GM10248 (cell line): ENCODE results near the gene GSC.
"Not testable (repeated sequence)": the region's sequence is repeated elsewhere in the genome, so short reads cannot be mapped to it uniquely, and the experiment has no call there.

ENCODE experiments used
- CTCF ChIA-PET: fragments of 300-600 bp; sonication (Branson Sonifier 250); formaldehyde crosslinking; extraction: SDS; loops from one replicate; lab custom pipeline; 2021; ENCODE audit warnings: antibody characterized with exemption; lab: Yijun Ruan, JAX
- POLR2A ChIA-PET: fragments of 350-650 bp; sonication (Branson Sonifier 250); formaldehyde crosslinking; extraction: SDS; loops from one replicate; lab custom pipeline; 2020; ENCODE audit warnings: antibody characterized with exemption; lab: Yijun Ruan, JAX
- DNase-seq: peaks from one replicate; pipeline ENCODE4 v3.0.0; 2012; ENCODE audit errors: extremely low spot score
- CTCF ChIP-seq: IDR thresholded peaks from 2 replicates; pipeline ENCODE4 v1.5.1; 2012; ENCODE audit warnings: mild to moderate bottlenecking, low read depth; ENCODE audit errors: extremely low read depth, missing control alignments, control extremely low read depth

Gene GSC

DNA sequence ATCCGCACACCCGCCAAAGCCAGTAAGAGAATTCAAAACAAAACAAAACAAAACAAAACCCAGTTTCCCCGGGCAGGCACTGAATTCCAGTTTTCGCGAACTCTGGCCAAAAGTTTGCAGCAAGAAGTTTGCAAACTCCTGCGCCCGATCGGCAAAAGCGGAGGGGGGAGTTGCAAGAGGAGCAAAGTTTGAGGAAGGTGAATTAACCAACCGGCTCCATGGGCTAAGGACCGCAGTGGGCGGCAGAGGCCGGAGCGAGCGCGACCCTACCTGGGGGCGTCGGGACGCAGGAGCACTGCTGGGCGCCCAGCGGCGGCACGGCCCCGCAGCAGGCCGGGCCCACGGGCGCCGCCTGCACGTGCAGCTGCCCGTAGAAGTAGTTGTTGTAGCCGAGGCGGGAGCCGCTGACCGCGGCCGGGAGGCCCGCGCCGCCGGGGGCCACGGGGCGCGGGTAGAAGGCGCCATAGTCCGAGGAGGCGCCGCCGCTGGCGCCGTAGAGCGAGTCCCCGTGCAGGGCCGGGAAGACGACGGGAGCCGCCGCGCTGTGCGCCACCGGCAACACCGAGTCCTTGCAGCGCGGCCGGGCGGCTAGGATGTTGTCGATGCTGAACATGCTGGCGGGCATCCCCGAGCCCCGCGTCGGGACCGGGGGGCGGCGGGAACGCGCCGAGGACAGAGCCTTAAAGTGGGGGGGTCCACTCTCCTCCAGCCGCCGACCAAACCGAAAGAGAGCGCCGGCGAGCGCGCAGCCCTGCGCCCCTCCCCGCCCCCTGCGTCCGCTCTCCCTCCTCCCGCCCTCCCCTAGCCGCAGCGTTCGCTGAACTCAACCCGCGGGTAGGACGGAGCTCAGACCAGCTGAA lies at the start of gene GSC:
GSC (minus strand) TSS at position 723 of the 860 bp plus-strand sequence; CDS start at position 625, 98 bp downstream.
- ChIA-PET CTCF (no interaction called here), POLR2A (no interaction called here)
- DNase-seq, result no peak
- no peak for TF ChIP-seq CTCF

DNA sequence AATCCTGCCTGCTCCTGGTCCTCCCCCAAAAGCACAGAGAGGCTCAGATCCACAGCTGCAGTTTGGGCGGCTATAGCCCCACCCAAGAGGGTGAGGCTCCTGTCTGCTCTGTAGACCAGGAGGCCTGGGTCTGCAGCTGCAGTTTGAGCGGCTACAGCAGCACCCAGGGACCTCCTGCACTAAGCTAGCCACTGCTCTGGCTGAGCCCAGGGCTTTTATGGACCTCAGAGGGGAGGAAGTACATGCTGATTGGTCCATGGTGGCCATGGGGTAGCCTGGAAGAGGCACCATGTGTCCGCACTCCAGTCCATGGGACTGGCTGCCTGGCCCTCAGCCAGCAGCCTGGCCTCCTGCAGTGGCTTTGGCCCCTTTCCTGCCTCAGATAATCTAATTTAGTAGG lies 49.6 kb upstream of the GSC start:
- ChIA-PET POLR2A (no interaction called here), CTCF (interaction anchor here (0.9 kb wide), 1 partner anchor 270 kb away, joined by 3 read pairs; no protein-coding TSS in a partner anchor)
- no peak for DNase-seq
- no peak for TF ChIP-seq CTCF

- DNase-seq, result no peak
- no peak for TF ChIP-seq CTCF
- ChIA-PET CTCF (no interaction called here), POLR2A (no interaction called here)
These were observed 46.2 kb upstream of the GSC start for GRCh38 chr14:94816113-94816512.

GRCh38 chr14:94805680-94806288 lies 35.9 kb upstream of the GSC start:
- CTCF ChIA-PET, result interaction anchor here (1.5 kb wide), 1 partner anchor 42 kb away, joined by 3 read pairs; no protein-coding TSS in a partner anchor
- POLR2A ChIA-PET, result no interaction called here
- TF ChIP-seq CTCF, result no peak
- DNase-seq, result no peak

DNA sequence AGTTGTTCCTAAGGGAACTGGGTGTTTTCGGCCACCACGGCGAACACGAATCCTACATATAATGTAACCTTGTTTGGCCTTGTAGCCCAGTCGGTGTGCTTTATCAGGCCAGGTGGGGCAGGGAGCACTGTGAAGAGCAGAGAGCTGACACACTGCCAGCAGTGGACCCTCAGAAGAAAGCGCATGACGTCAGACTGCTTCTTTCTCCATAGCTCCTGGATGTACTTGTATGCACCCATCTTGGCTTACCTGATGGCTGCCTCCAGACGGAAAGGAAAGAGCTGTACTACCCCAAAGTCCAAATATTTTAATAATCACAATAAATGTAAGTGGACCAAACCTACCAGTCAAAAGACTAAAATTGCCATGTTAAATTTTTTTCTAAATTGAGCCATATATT lies 31.3 kb upstream of the GSC start:
- no peak for DNase-seq
- CTCF ChIA-PET, result no interaction called here
- no peak for TF ChIP-seq CTCF
- POLR2A ChIA-PET, result no interaction called here

GRCh38 chr14:94800764-94801163 lies 30.9 kb upstream of the GSC start:
- CTCF ChIA-PET, DNase-seq, POLR2A ChIA-PET: not testable (repeated sequence)

DNA sequence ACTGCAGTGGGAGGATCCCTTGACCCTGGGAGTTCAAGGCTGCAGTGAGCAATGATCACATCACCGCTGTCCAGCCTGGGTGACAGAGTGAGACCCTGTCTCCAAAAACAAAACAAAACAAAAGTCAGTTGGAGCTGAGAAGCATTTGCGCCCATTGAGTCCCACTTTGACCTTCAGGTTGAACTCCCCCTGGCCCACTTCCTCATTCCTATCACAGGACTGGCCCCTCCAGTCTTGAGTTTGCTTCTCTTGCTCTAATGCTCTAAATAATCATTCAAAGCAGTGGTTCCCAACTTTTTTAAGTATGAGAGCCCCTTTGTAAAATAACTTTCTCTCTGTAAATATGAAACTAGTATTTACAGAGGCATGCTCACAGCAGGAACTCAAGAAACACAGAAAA lies 28.0 kb upstream of the GSC start:
- ChIA-PET CTCF (no interaction called here), POLR2A (no interaction called here)
- DNase-seq, result no peak
- TF ChIP-seq CTCF, result no peak
